ENCODE measurements around the gene KCNA2. TPM values are rescaled to one million over a fixed set of nuclear protein-coding genes. Genes with fewer than 3 reads are reported as not detected.

KCNA2 gene
- polyA plus RNA-seq, 3 donors = not detected

- DNase-seq = no peak
- Mint-ChIP-seq H3K4me3 (no peak overlapping the region), H3K4me1 (no peaks in the 10 kb centered on the region), H3K36me3 (no peaks in the 10 kb centered on the region), H3K9me3 (no peaks in the 10 kb centered on the region), H3K27me3 (ENCODE audit: low read depth in 3 of 3) (peaks cover 14 to 27% (median 26%) of the 10 kb centered on the region in 3 donors), H3K27ac (peak overlapping the region in 1 of 7 donors; percentile 66)
- Histone ChIP-seq H2AFZ (ENCODE audit: insufficient read depth, low read depth, low read length, poor library complexity, severe bottlenecking) (no peak overlapping the region), H3K4me1 (ENCODE audit: control insufficient read depth in 1 of 2, insufficient read depth in 2 of 2, low read length in 2 of 2) (no peaks in the 10 kb centered on the region), H4K20me1 (ENCODE audit: insufficient read depth, low read length) (no peaks in the 10 kb centered on the region), H3K79me2 (ENCODE audit: insufficient read depth, low read length) (no peaks in the 10 kb centered on the region), H3K27me3 (ENCODE audit: control insufficient read depth in 2 of 2, insufficient read depth in 2 of 2, low read length in 2 of 2) (peaks cover 0 to 7% of the 10 kb centered on the region in 2 donors), H3K4me3 (replicated peaks in 1 of 3; ENCODE audit: low read depth in 2 of 3, low read length in 3 of 3) (no peak overlapping the region), H3K4me2 (replicated peaks; ENCODE audit: extremely low read depth, low read length, poor library complexity, severe bottlenecking) (no peak overlapping the region), H3K36me3 (replicated peaks in 1 of 2; ENCODE audit: control insufficient read depth in 1 of 2, insufficient read depth in 2 of 2, low read length in 2 of 2) (no peaks in the 10 kb centered on the region), H3K9me3 (replicated peaks in 1 of 2; ENCODE audit: control insufficient read depth in 1 of 2, insufficient read depth in 1 of 2, low read length in 2 of 2) (no peaks in the 10 kb centered on the region), H3K27ac (ENCODE audit: low read depth in 1 of 2, low read length in 2 of 2) (no peak overlapping the region), H3K9ac (ENCODE audit: insufficient read depth, low read length, poor library complexity, severe bottlenecking) (no peak overlapping the region)
- 77% methylated on average over 3 of the region's 4 CpGs for WGBS (ENCODE audit: insufficient coverage)
- intact Hi-C loops (cut with micrococcal nuclease) = no loop called here
- no peak for TF ChIP-seq CTCF (IDR thresholded peaks at IDR 0.05)
Observed at GRCh38 chr1:110563089-110563488, 43.1 kb downstream of the KCNA2 start.

- H3K9ac ChIP-seq (ENCODE audit: insufficient read depth, low read length, poor library complexity, severe bottlenecking) = no peak overlapping the region
Observed at GRCh38 chr1:110561596-110561995, 44.6 kb downstream of the KCNA2 start.

More at GRCh38 chr1:110561596-110561995, 44.6 kb downstream of the KCNA2 start:
- Histone ChIP-seq H3K4me2 (replicated peaks; ENCODE audit: extremely low read depth, low read length, poor library complexity, severe bottlenecking) (no peak overlapping the region), H3K4me3 (replicated peaks in 1 of 3; ENCODE audit: low read depth in 2 of 3, low read length in 3 of 3) (no peak overlapping the region), H3K27ac (ENCODE audit: low read depth in 1 of 2, low read length in 2 of 2) (no peak overlapping the region), H2AFZ (ENCODE audit: insufficient read depth, low read depth, low read length, poor library complexity, severe bottlenecking) (no peak overlapping the region), H3K4me1 (ENCODE audit: control insufficient read depth in 1 of 2, insufficient read depth in 2 of 2, low read length in 2 of 2) (no peaks in the 10 kb centered on the region), H3K27me3 (ENCODE audit: control insufficient read depth in 2 of 2, insufficient read depth in 2 of 2, low read length in 2 of 2) (peaks cover under 1 to 19% of the 10 kb centered on the region in 2 donors), H3K9me3 (replicated peaks in 1 of 2; ENCODE audit: control insufficient read depth in 1 of 2, insufficient read depth in 1 of 2, low read length in 2 of 2) (no peaks in the 10 kb centered on the region), H3K36me3 (replicated peaks in 1 of 2; ENCODE audit: control insufficient read depth in 1 of 2, insufficient read depth in 2 of 2, low read length in 2 of 2) (no peaks in the 10 kb centered on the region), H3K79me2 (ENCODE audit: insufficient read depth, low read length) (no peaks in the 10 kb centered on the region), H4K20me1 (ENCODE audit: insufficient read depth, low read length) (no peaks in the 10 kb centered on the region)
- Mint-ChIP-seq H3K9me3 (no peaks in the 10 kb centered on the region), H3K4me1 (no peaks in the 10 kb centered on the region), H3K27ac (no peak overlapping the region), H3K36me3 (no peaks in the 10 kb centered on the region), H3K4me3 (no peak overlapping the region), H3K27me3 (ENCODE audit: low read depth in 3 of 3) (peaks cover 17 to 39% (median 34%) of the 10 kb centered on the region in 3 donors)
- WGBS (ENCODE audit: insufficient coverage) = 92% methylated on average over 3 of the region's 7 CpGs
- no peak for DNase-seq
- intact Hi-C loops (cut with micrococcal nuclease) = no loop called here
- no peak for TF ChIP-seq CTCF (IDR thresholded peaks at IDR 0.05)

All from CD14-positive monocyte (primary cell).